ENCODE results near the gene PAPOLA.

PAPOLA gene

GRCh38 chr14:96603350-96604255, 101.4 kb downstream of the PAPOLA start:
- no peak for DNase-seq (ENCODE audit: low read depth)
- TF ChIP-seq CTCF (conservative IDR thresholded peaks at IDR 0.05; ENCODE audit: control insufficient read depth, insufficient read depth, low read depth, low read length), result no peak
- H3K4me3 ChIP-seq (ENCODE audit: control insufficient read depth, low read depth, low read length), result no peak overlapping the region

- no peak for TF ChIP-seq CTCF (conservative IDR thresholded peaks at IDR 0.05; ENCODE audit: control insufficient read depth, insufficient read depth, low read depth, low read length)
- DNase-seq (ENCODE audit: low read depth), result no peak
- no peak overlapping the region for H3K4me3 ChIP-seq (ENCODE audit: control insufficient read depth, low read depth, low read length)
Observed at GRCh38 chr14:96614481-96614881, 112.3 kb downstream of the PAPOLA start.

- no peak for TF ChIP-seq CTCF (conservative IDR thresholded peaks at IDR 0.05; ENCODE audit: control insufficient read depth, insufficient read depth, low read depth, low read length)
- no peak overlapping the region for H3K4me3 ChIP-seq (ENCODE audit: control insufficient read depth, low read depth, low read length)
- DNase-seq (ENCODE audit: low read depth), result no peak
Observed at GRCh38 chr14:96616161-96616721, 114.1 kb downstream of the PAPOLA start.

Data from fibroblast of mammary gland (primary cell).